IMR-90 (cell line): ENCODE data around the gene ACSF2. TPM values are rescaled to one million over a fixed set of nuclear protein-coding genes. Genes with fewer than 3 reads are reported as not detected.

ENCODE experiments used
- ATAC-seq: fragments of 200-7000 bp; cut with Tn5 transposase; 2 replicates; pipeline ENCODE4 v1.9.1; 2020; ENCODE audit warnings: low read depth, mild to moderate bottlenecking, moderate library complexity
- BruUV-seq: library from RNA; stranded (reverse); fragments of 400-500 nt; replicated peaks from 2 replicates; lab custom pipeline; 2021; lab: Mats Ljungman, UMichigan
- CTCF ChIA-PET: fragments of 300-600 bp; formaldehyde crosslinking; extraction: SDS; loops from one replicate; lab custom pipeline; 2021; ENCODE audit warnings: antibody characterized with exemption; lab: Yijun Ruan, JAX
- POLR2A ChIA-PET: fragments of 300-600 bp; sonication (Branson Sonifier 250); formaldehyde crosslinking; loops from one replicate; lab custom pipeline; 2022; ENCODE audit warnings: antibody characterized with exemption; ENCODE audit not compliant: unreplicated experiment; lab: Charles Lee
- DNase-seq: peaks from one replicate; pipeline ENCODE4 v3.0.0; 2013
- H2AFZ ChIP-seq: replicated peaks from 2 replicates; pipeline ENCODE3; 2013; ENCODE audit warnings: low read length, mild to moderate bottlenecking; ENCODE audit not compliant: poor library complexity
- H2AK5ac ChIP-seq: 2 replicates; pipeline ENCODE4 v1.6.1; 2013; ENCODE audit warnings: low read depth, low read length, inconsistent platforms
- H2AK9ac ChIP-seq: replicated peaks from 2 replicates; pipeline ENCODE3; 2013; ENCODE audit warnings: mild to moderate bottlenecking, low read depth, low read length, moderate library complexity; ENCODE audit not compliant: poor library complexity
- H2BK120ac ChIP-seq: 2 replicates; pipeline ENCODE4 v1.6.1; 2013; ENCODE audit warnings: low read depth, low read length, inconsistent platforms
- H2BK15ac ChIP-seq: 3 replicates; pipeline ENCODE4 v1.6.1; 2013; ENCODE audit warnings: low read depth, low read length, inconsistent platforms
- H2BK20ac ChIP-seq: 2 replicates; pipeline ENCODE4 v1.6.1; 2013; ENCODE audit warnings: low read depth, mild to moderate bottlenecking, inconsistent platforms, low read length, moderate library complexity
- H2BK5ac ChIP-seq: 2 replicates; pipeline ENCODE4 v1.6.1; 2013; ENCODE audit warnings: mild to moderate bottlenecking, low read depth, low read length, inconsistent platforms; ENCODE audit not compliant: poor library complexity, severe bottlenecking
- H3K14ac ChIP-seq: replicated peaks from 2 replicates; pipeline ENCODE4 v1.6.1; 2013; ENCODE audit warnings: low read depth, low read length, inconsistent platforms
- H3K18ac ChIP-seq: 2 replicates; pipeline ENCODE4 v1.6.1; 2013; ENCODE audit warnings: low read depth, low read length, control low read depth
- H3K23ac ChIP-seq: 2 replicates; pipeline ENCODE4 v1.6.1; 2013; ENCODE audit warnings: low read depth, low read length, inconsistent platforms
- H3K27ac ChIP-seq: 2 replicates; pipeline ENCODE4 v1.5.1; 2013; ENCODE audit warnings: mild to moderate bottlenecking, control low read depth, low read length; ENCODE audit not compliant: insufficient read depth
- H3K27me3 ChIP-seq: 2 replicates; pipeline ENCODE4 v1.6.1; 2013; ENCODE audit warnings: low read length; ENCODE audit not compliant: control insufficient read depth, insufficient read depth
- H3K36me3 ChIP-seq: 2 replicates; pipeline ENCODE4 v1.6.1; 2013; ENCODE audit warnings: low read length, mixed read lengths; ENCODE audit not compliant: control insufficient read depth, insufficient read depth
- H3K4ac ChIP-seq: 2 replicates; pipeline ENCODE4 v1.6.1; 2013; ENCODE audit warnings: low read depth, low read length, inconsistent platforms
- H3K4me1 ChIP-seq: 2 replicates; pipeline ENCODE4 v1.6.1; 2013; ENCODE audit warnings: low read length, mixed read lengths; ENCODE audit not compliant: control insufficient read depth, insufficient read depth
- H3K4me2 ChIP-seq: 2 replicates; pipeline ENCODE4 v1.6.1; 2013; ENCODE audit warnings: low read depth, mild to moderate bottlenecking, control low read depth, low read length, moderate library complexity
- H3K4me3 ChIP-seq: 2 replicates; pipeline ENCODE4 v1.5.1; 2013; ENCODE audit warnings: low read depth, mild to moderate bottlenecking, control low read depth, low read length, moderate library complexity; ENCODE audit not compliant: insufficient read depth
- H3K56ac ChIP-seq: 2 replicates; pipeline ENCODE4 v1.6.1; 2013; ENCODE audit warnings: low read length, inconsistent platforms; ENCODE audit not compliant: insufficient read depth; ENCODE audit errors: extremely low read depth
- H3K79me1 ChIP-seq, 2 experiments: 2 replicates each; pipeline ENCODE4 v1.6.1; 2013; ENCODE audit warnings: low read length in 2 of 2, inconsistent platforms in 1 of 2, low read depth in 1 of 2
- H3K9ac ChIP-seq: 2 replicates; pipeline ENCODE4 v1.6.1; 2013; ENCODE audit warnings: low read depth, low read length, control low read depth
- H3K9me1 ChIP-seq: 2 replicates; pipeline ENCODE4 v1.6.1; 2013; ENCODE audit warnings: low read length, inconsistent platforms; ENCODE audit not compliant: insufficient read depth
- H3K9me3 ChIP-seq: 2 replicates; pipeline ENCODE4 v1.6.1; 2013; ENCODE audit warnings: low read length; ENCODE audit not compliant: control insufficient read depth, insufficient read depth
- H4K20me1 ChIP-seq: 2 replicates; pipeline ENCODE4 v1.6.1; 2013; ENCODE audit warnings: low read length, inconsistent platforms; ENCODE audit not compliant: insufficient read depth
- H4K5ac ChIP-seq: 2 replicates; pipeline ENCODE4 v1.6.1; 2013; ENCODE audit warnings: mild to moderate bottlenecking, low read depth, low read length, control low read depth
- H4K8ac ChIP-seq, 2 experiments: 2 replicates each; pipeline ENCODE4 v1.6.1; 2013; ENCODE audit warnings: low read depth in 2 of 2, low read length in 2 of 2, control low read depth in 1 of 2, inconsistent platforms in 1 of 2
- H4K91ac ChIP-seq: 2 replicates; pipeline ENCODE4 v1.6.1; 2013; ENCODE audit warnings: low read depth, low read length, inconsistent platforms; ENCODE audit not compliant: insufficient read depth
- BHLHE40 ChIP-seq: fragments of 150-350 bp; IDR thresholded peaks from 2 replicates; pipeline ENCODE4 v1.6.1; 2016; ENCODE audit warnings: mild to moderate bottlenecking, low read depth, low read length
- CEBPB ChIP-seq: IDR thresholded peaks from 2 replicates; pipeline ENCODE4 v1.6.1; 2012; ENCODE audit warnings: low read depth, low read length, improper control_type of control experiment
- CHD1 ChIP-seq: IDR thresholded peaks from 2 replicates; pipeline ENCODE4 v1.6.1; 2012; ENCODE audit warnings: low read depth, low read length, improper control_type of control experiment
- CTCF ChIP-seq: conservative IDR thresholded peaks from 2 replicates; pipeline ENCODE4 v1.5.1; 2012; ENCODE audit warnings: mild to moderate bottlenecking, low read depth, low read length, improper control_type of control experiment
- MAZ ChIP-seq: IDR thresholded peaks from 2 replicates; pipeline ENCODE4 v1.6.1; 2012; ENCODE audit warnings: low read depth, mild to moderate bottlenecking, low read length, improper control_type of control experiment, moderate library complexity, borderline replicate concordance
- NFE2L2 ChIP-seq: fragments of 150-350 bp; IDR thresholded peaks from 2 replicates; pipeline ENCODE4 v1.6.1; 2016; ENCODE audit warnings: low read depth, mild to moderate bottlenecking, low read length
- POLR2A ChIP-seq: IDR thresholded peaks from 2 replicates; pipeline ENCODE4 v1.6.1; 2012; ENCODE audit warnings: mild to moderate bottlenecking, low read depth, low read length
- RAD21 ChIP-seq: IDR thresholded peaks from 2 replicates; pipeline ENCODE4 v1.6.1; 2012; ENCODE audit warnings: low read length, improper control_type of control experiment
- RCOR1 ChIP-seq: IDR thresholded peaks from 2 replicates; pipeline ENCODE4 v1.6.1; 2012; ENCODE audit warnings: mild to moderate bottlenecking, low read length, improper control_type of control experiment; ENCODE audit not compliant: insufficient replicate concordance
- RFX5 ChIP-seq: IDR thresholded peaks from 2 replicates; pipeline ENCODE4 v1.8.0; 2012; ENCODE audit warnings: low read depth, mild to moderate bottlenecking, low read length, moderate library complexity
- SMC3 ChIP-seq: fragments of 150-350 bp; IDR thresholded peaks from 2 replicates; pipeline ENCODE4 v1.6.1; 2016; ENCODE audit warnings: low read depth, mild to moderate bottlenecking, antibody characterized with exemption, low read length, moderate library complexity
- USF2 ChIP-seq: fragments of 150-350 bp; IDR thresholded peaks from 2 replicates; pipeline ENCODE4 v1.6.1; 2017; ENCODE audit warnings: mild to moderate bottlenecking, antibody characterized with exemption, low read length, low read depth
- WGBS, 2 experiments: methylation state at CpG; one replicate each; pipeline versions ENCODE4 v1.1.5 to v1.1.7; 2013; ENCODE audit warnings: missing lambda C conversion rate in 2 of 2; ENCODE audit not compliant: insufficient read length in 1 of 2; ENCODE audit errors: extremely low coverage in 2 of 2; 5-methylcytosine and 5-hydroxymethylcytosine counted together
- dilution Hi-C: fragments of 300-500 bp; cut with HindIII; formaldehyde crosslinking; loops from one replicate; pipeline ENCODE4 v1.14.3; 2018; ENCODE audit warnings: low sequenced_read_pairs; ENCODE audit not compliant: unreplicated experiment
- in situ Hi-C: fragments of 300-500 bp; cut with MboI; formaldehyde crosslinking; loops from 3 replicates; pipeline ENCODE4 v1.14.3; 2019; ENCODE audit warnings: low sequenced_read_pairs, inconsistent platforms, mixed read lengths
- intact Hi-C: fragments of 100-400 bp; cut with micrococcal nuclease; formaldehyde crosslinking; loops from 2 replicates; pipeline ENCODE4 v1.10.0; 2022
- polyA plus RNA-seq, 3 experiments: library from polyadenylated mRNA; depleted of rRNA; stranded (reverse); fragments of >200 nt; gene quantifications; 2 replicates each; pipeline ENCODE4 v1.2.3, GENCODE V29; 2012; ENCODE audit warnings: low replicate concordance in 1 of 3
- total RNA-seq: library from RNA; depleted of rRNA; stranded (reverse); fragments of >200 nt; gene quantifications from 2 replicates; pipeline ENCODE4 v1.2.3, GENCODE V29; 2012

The ACSF2 gene
- total and polyA plus RNA-seq, 2 of the 4 experiments (the other 2 are of a cell fraction) = 18.5 to 27.2 TPM

- TF ChIP-seq SMC3 = peak; percentile 82
These were observed 56.5 kb downstream of the ACSF2 start (continued) for GRCh38 chr17:50482516-50482915.

- Histone ChIP-seq H2BK20ac (0 out of 2 replicates have a peak overlapping the region, but pooled peaks have one; percentile 5), H2BK120ac (peak overlapping the region; percentile 23; the same call in 1 of the 2 replicates), H3K4me2 (no peak overlapping the region), H3K56ac (no peak overlapping the region), H3K36me3 (peaks cover 18% of the 10 kb centered on the region), H4K20me1 (peaks cover 8% of the 10 kb centered on the region; the same call in 1 of the 2 replicates), H2BK15ac (no peak overlapping the region), H3K9me1 (peaks cover 2% of the 10 kb centered on the region; the same call in 1 of the 2 replicates), H4K5ac (no peak overlapping the region; the same call in 1 of the 2 replicates), H2BK5ac (no peak overlapping the region), H3K4me1 (peaks cover 4% of the 10 kb centered on the region), H4K8ac (no peak overlapping the region), H4K91ac (no peak overlapping the region), H3K27ac (peak overlapping the region; percentile 13; the same call in 1 of the 2 replicates), H3K9ac (no peak overlapping the region), H3K4ac (peak overlapping the region; percentile 30), H3K18ac (no peak overlapping the region), H3K9me3 (no peaks in the 10 kb centered on the region), H3K79me1 (peaks cover 11 to 32% of the 10 kb centered on the region in 2 experiments; a peak in 3 of 4 replicates), H3K14ac (no peak overlapping the region), H2AK5ac (peak overlapping the region; percentile 28; the same call in 1 of the 2 replicates), H3K23ac (no peak overlapping the region), H2AFZ (peak overlapping the region; percentile 43), H3K27me3 (no peaks in the 10 kb centered on the region), H3K4me3 (no peak overlapping the region), H2AK9ac (peak overlapping the region; percentile 75)
- ATAC-seq (no peak), DNase-seq (no peak)
- in situ Hi-C loops (loop anchor here (10.0 kb wide), 1 partner anchor 212 kb away; no protein-coding TSS in a partner anchor), dilution Hi-C loops (no loop called here), intact Hi-C loops (loop anchor here (5.0 kb wide), 1 partner anchor 359 kb away; no protein-coding TSS in a partner anchor)
- CTCF ChIA-PET = interaction anchor here (0.6 to 1.4 kb wide), 9 partner anchors 15 to 971 kb away, joined by 3 to 6 read pairs (median 3); no protein-coding TSS in a partner anchor
- POLR2A ChIA-PET = no interaction called here
- BruUV-seq = no TSS peak
- no peak for TF ChIP-seq NFE2L2
- no peak for TF ChIP-seq RAD21
- TF ChIP-seq CHD1 = no peak
- TF ChIP-seq USF2 = no peak
- no peak for TF ChIP-seq RCOR1
- TF ChIP-seq CTCF = no peak
- no peak for TF ChIP-seq BHLHE40
- TF ChIP-seq CEBPB = no peak
- TF ChIP-seq POLR2A = no peak
- no peak for TF ChIP-seq RFX5
- TF ChIP-seq MAZ = no peak
- 60% methylated on average over 2 of the region's 5 CpGs; no CpG with 5 or more reads in 1 of the 2 experiments for WGBS, 2 experiments
These were observed 57.2 kb downstream of the ACSF2 start for GRCh38 chr17:50483266-50483665.
